Peyer's patch (tissue), 4 donors: ENCODE measurements around the gene PACRG. TPM values are rescaled to one million over a fixed set of nuclear protein-coding genes. Genes with fewer than 3 reads are reported as not detected.

Source experiments
- DNase-seq, 3 donors: peaks; one replicate each; pipeline ENCODE4 v3.0.0-alpha.2; 2017 to 2019
- H3K27ac ChIP-seq, 4 donors: fragments of 200-600 bp; sonication (generic); one replicate each; pipeline ENCODE4 v1.5.1; 2016 to 2019
- H3K27me3 ChIP-seq, 2 donors: fragments of 200-600 bp; sonication (generic); one replicate each; pipeline ENCODE4 v1.5.1; 2019
- H3K36me3 ChIP-seq, 3 donors: fragments of 200-600 bp; sonication (generic); one replicate each; pipeline ENCODE4 v1.5.1; 2016 to 2019
- H3K4me1 ChIP-seq, 4 donors: fragments of 200-600 bp; sonication (generic); one replicate each; pipeline ENCODE4 v1.5.1; 2016 to 2019
- H3K4me3 ChIP-seq, 4 donors: fragments of 200-600 bp; sonication (generic); 1 replicate in 3 of 4; 2 replicates in 1 of 4; pipeline ENCODE4 v1.5.1; 2016 to 2019; ENCODE audit warnings: mild to moderate bottlenecking in 1 of 4
- H3K9me3 ChIP-seq, 4 donors: fragments of 200-600 bp; sonication (generic); one replicate each; pipeline ENCODE4 v1.5.1; 2016 to 2019; ENCODE audit warnings: mild to moderate bottlenecking in 1 of 4
- POLR2A ChIP-seq, 2 donors: fragments of 450-650 bp; IDR thresholded peaks; one replicate each; pipeline ENCODE4 v1.5.1; 2017; ENCODE audit warnings: antibody characterized with exemption in 2 of 2, mild to moderate bottlenecking in 2 of 2, moderate library complexity in 2 of 2
- total RNA-seq, 4 donors: library from RNA; depleted of rRNA; stranded (reverse); fragments of >200 nt; gene quantifications; one replicate each; pipeline ENCODE4 v1.1.0, GENCODE V29; 2016
- TF ChIP-seq, protein P1 (sequence below), 6 experiments: fragments of 450-650 bp in 4 of 6; fragments of 200-600 bp in 2 of 6; sonication (generic) in 1 of 6; IDR thresholded peaks; one replicate each; pipeline ENCODE4 v1.5.1; 2017 to 2019; ENCODE audit warnings: antibody characterized with exemption in 6 of 6, mild to moderate bottlenecking in 3 of 6, moderate library complexity in 1 of 6

PACRG gene
- total RNA-seq, 4 donors from 2014 or later = 0.76 to 2.5 TPM; not detected in 2

DNA sequence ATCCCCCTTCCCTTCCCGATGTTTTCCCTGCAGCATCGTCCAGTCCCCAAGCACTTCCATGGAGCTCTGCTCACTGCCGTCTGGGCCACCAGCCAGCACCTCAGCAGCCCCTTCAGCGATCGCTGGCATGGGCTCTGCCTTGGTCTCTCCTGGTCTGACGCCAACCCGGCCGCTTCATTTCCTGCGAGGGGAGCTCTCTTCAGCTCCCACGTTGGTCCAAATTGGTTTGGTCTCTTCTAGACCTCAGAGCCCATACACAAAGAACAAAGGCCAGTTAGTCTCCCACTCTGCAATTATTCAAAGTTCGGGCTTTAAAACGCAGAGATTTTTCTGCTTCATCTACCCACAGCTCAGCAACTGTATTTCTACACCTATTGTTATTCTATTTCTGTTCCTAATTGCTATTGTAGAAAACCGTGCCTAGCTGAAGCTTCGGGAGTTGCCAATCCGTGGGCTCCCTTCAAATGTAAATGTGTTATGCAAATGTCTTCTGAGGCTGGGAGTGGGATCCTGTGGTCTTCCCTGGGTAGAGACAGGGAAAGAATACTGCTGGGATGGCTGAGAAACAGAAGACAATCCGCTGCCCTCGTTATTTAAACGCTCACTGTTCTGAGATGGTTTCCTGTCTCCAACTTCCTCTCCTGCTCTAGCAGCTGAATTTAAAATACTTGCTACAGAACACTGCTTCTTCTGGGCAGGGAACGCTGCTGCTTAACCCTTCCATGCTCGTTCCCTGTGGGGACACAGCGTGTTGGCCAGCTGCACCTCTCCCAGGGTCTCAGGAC is 532.5 kb downstream of the PACRG start:
- no peak for DNase-seq
- no peaks in the 10 kb centered on the region for H3K4me1 ChIP-seq
- no peak for TF ChIP-seq POLR2A (IDR thresholded peaks at IDR 0.05)
- TF ChIP-seq, protein P1, sequence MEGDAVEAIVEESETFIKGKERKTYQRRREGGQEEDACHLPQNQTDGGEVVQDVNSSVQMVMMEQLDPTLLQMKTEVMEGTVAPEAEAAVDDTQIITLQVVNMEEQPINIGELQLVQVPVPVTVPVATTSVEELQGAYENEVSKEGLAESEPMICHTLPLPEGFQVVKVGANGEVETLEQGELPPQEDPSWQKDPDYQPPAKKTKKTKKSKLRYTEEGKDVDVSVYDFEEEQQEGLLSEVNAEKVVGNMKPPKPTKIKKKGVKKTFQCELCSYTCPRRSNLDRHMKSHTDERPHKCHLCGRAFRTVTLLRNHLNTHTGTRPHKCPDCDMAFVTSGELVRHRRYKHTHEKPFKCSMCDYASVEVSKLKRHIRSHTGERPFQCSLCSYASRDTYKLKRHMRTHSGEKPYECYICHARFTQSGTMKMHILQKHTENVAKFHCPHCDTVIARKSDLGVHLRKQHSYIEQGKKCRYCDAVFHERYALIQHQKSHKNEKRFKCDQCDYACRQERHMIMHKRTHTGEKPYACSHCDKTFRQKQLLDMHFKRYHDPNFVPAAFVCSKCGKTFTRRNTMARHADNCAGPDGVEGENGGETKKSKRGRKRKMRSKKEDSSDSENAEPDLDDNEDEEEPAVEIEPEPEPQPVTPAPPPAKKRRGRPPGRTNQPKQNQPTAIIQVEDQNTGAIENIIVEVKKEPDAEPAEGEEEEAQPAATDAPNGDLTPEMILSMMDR (IDR thresholded peaks at IDR 0.05) = no peak
- H3K4me3 ChIP-seq = peak overlapping the region in 2 of 4 donors; percentile 5 to 32
- H3K27ac ChIP-seq = no peak overlapping the region
- no peaks in the 10 kb centered on the region for H3K27me3 ChIP-seq
- peaks cover 0 to 6% (median 0%) of the 10 kb centered on the region in 4 donors for H3K9me3 ChIP-seq
- no peaks in the 10 kb centered on the region for H3K36me3 ChIP-seq

DNA sequence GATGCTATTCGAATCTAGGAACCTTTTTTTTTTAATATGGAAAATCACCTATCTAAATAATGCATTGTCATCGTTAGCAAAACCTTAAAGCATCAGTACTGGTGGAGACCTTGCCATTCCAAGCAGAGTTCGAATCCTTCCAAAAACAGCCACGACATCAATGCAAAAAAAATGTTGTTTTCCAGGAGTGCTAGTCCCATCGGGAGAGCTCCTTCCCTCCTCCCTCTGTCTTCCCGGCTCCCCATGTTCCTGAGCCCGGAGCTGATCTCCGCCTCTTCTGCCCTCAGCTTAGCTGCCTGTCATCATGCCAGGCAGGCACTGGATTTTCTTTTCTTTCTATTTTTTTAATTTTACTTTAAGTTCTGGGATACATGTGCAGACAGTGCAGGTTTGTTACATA is 533.1 kb downstream of the PACRG start:
- Histone ChIP-seq H3K27ac (no peak overlapping the region), H3K4me1 (no peaks in the 10 kb centered on the region), H3K27me3 (no peaks in the 10 kb centered on the region), H3K36me3 (no peaks in the 10 kb centered on the region), H3K9me3 (peaks cover 0 to 6% (median 0%) of the 10 kb centered on the region in 4 donors), H3K4me3 (no peak overlapping the region)
- DNase-seq = no peak
- TF ChIP-seq, protein P1 (IDR thresholded peaks at IDR 0.05) = no peak
- no peak for TF ChIP-seq POLR2A (IDR thresholded peaks at IDR 0.05)

DNA sequence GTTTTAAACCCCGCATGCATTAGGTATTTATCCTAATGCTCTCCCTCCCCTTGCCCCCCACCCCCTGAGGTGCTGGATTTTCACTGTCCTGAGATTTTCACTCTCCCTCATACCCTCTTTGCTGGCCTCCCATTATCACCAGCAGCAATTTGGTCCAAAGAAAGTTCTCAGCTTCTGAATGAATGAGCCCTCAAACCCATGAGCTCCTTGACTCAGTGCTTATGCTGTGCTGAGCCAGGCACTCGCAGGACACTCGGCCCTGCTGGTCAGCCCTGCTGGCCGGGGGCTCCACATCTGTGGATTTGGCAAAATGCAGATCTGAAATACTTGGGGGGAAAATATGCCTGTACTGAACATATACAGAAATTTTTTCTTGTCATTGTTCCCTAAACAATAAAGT is 533.6 kb downstream of the PACRG start:
- H3K27me3 ChIP-seq = no peaks in the 10 kb centered on the region
- TF ChIP-seq POLR2A (IDR thresholded peaks at IDR 0.05) = no peak
- TF ChIP-seq, protein P1 (IDR thresholded peaks at IDR 0.05) = no peak
- no peaks in the 10 kb centered on the region for H3K36me3 ChIP-seq
- no peak overlapping the region for H3K27ac ChIP-seq
- H3K4me1 ChIP-seq = no peaks in the 10 kb centered on the region
- H3K9me3 ChIP-seq = peaks cover 0 to 6% (median 0%) of the 10 kb centered on the region in 4 donors
- no peak for DNase-seq
- no peak overlapping the region for H3K4me3 ChIP-seq

DNA sequence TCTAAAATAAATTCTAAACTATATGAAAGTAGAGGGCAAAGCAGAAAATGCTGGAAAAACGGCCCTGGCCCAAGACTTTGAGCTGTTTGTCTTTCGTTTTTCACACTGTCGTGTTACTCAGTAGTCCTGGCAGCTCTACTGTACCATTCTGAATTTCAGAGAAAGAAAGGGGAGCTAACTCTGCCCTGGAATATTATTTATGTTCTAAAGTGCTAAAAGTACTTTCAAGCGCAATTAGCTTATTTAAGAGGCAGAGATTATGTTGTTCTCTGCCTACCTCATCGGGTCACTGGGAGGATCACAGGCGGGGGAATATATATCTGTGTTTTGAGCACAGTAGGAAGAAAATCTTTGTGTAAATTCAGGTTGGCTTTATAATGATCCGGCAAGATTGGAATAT is 534.3 kb downstream of the PACRG start:
- Histone ChIP-seq H3K9me3 (peaks cover 0 to 6% (median 0%) of the 10 kb centered on the region in 4 donors), H3K4me1 (no peaks in the 10 kb centered on the region), H3K36me3 (no peaks in the 10 kb centered on the region), H3K27me3 (no peaks in the 10 kb centered on the region), H3K4me3 (no peak overlapping the region), H3K27ac (no peak overlapping the region)
- TF ChIP-seq, protein P1 (IDR thresholded peaks at IDR 0.05) = no peak
- no peak for TF ChIP-seq POLR2A (IDR thresholded peaks at IDR 0.05)
- no peak for DNase-seq

DNA sequence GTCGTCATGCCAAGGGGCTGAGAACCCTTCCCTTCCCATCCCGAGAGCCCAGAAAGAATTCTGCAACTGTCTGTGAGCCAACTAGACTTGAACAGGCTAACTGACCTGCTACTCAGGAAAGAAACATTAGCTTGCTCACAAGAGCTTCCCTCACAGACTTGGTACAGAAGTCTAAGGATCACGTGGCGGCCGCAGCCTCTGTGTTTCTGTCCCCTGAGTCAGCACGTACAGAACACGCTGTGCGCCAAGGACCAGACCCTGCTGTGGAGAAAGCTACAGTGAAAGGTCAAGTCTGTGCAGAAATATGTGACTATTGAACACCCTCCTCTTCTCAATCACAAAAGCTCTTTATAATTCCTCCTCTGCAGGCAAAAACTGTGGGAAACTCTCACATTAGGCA is 535.4 kb downstream of the PACRG start:
- no peak for TF ChIP-seq POLR2A (IDR thresholded peaks at IDR 0.05)
- TF ChIP-seq, protein P1 (IDR thresholded peaks at IDR 0.05) = no peak
- H3K4me3 ChIP-seq = no peak overlapping the region
- H3K4me1 ChIP-seq = no peaks in the 10 kb centered on the region
- H3K36me3 ChIP-seq = no peaks in the 10 kb centered on the region
- H3K27ac ChIP-seq = no peak overlapping the region
- H3K27me3 ChIP-seq = no peaks in the 10 kb centered on the region
- no peak for DNase-seq
- peaks cover 0 to 6% (median 0%) of the 10 kb centered on the region in 4 donors for H3K9me3 ChIP-seq
